Fibroblast of upper back skin (primary cell): ENCODE data around the gene SCN1B.
"Not testable (repeated sequence)": the region's sequence is repeated elsewhere in the genome, so short reads cannot be mapped to it uniquely, and the experiment has no call there.

Experiments used
- DNase-seq: peaks from one replicate; pipeline ENCODE4 v3.0.0-alpha.2; 2013

SCN1B gene

GRCh38 chr19:35039881-35040825, 9.9 kb downstream of the SCN1B start:
- no peak for DNase-seq

GRCh38 chr19:35040826-35041547, 10.7 kb downstream of the SCN1B start:
- DNase-seq, result no peak

DNA sequence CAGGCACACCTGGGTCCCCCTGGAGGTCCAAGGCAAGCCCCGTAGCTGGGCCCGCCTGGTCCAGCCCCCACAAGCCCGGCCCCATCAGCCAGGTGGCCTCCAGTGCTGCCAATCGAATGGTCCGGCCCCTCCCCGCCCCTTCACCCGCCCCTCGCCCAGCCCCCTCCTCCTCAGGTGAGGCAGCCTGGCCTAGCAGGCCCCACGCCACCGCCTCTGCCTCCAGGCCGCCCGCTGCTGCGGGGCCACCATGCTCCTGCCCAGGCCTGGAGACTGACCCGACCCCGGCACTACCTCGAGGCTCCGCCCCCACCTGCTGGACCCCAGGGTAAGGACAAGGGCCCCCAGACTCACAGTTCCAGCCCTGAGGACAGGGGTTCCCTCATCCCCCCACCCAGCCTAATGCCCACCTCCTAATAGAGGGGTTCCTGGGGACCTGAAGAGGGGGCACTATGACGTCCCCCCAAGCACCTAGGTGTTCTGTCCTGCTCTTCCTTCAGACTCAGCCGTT, 11.3 kb downstream of the SCN1B start, which contains the start of gene HPN:
HPN (plus strand) TSS at position 174 of the 508 bp plus-strand sequence. CDS start 786 bp downstream, outside the sequence.
- DNase-seq, result no peak

- no peak for DNase-seq
Measured at GRCh38 chr19:35042056-35042730, 11.9 kb downstream of the SCN1B start.

DNA sequence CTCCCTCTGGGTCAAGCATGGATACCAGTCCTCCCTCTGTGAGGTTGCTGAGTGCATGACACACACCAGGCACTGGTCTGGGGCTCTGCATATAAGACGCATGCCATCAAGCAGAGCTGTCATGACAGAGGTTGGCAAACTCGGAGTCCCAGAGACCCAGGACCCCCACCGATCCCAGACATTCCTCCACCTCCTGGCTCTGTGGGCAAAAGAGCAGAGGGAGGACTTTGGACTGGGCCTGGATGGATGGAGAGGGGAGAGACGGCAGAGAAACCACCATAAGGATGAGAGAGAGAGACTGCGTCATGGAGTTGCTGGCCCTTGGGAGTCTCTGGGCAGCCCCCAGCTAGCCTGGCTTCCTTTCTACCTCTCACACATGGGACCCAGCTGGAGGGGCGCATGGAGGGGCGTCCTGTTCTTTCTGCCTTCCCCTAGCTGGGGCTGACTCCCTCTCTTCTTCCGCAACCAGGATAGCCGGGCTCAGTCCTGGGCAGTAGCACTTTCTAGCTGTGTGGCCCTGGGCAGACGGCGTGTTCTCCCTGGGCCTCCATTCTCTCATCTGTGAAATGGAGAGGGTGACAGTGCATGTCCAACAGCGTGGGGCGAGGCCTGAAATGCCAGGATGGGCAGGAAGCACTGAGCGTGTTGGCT, 12.8 kb downstream of the SCN1B start:
- DNase-seq, result no peak

DNA sequence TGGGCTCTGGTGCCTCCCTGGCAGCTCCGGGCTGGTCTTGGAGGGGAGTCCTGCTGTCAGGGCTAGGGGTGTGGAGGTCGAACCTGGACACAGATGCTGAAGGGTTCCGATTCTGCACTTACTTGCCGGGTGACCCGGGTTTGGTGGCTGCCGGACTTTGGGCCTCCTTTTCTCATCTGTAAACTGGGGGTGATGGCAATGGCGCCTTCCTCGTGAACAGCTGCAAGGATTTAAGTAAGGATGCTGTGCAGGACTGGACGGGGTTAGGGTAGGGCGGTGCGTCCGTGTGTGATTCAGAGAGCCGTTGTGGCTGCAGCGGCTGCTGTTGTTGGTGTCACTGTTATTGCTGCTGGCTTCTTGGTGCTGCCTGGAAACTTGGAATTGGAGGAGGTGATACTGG, 13.6 kb downstream of the SCN1B start:
- no peak for DNase-seq

GRCh38 chr19:35044317-35045117, 14.2 kb downstream of the SCN1B start:
- DNase-seq, result peak; percentile 44

GRCh38 chr19:35045667-35046300, 15.5 kb downstream of the SCN1B start:
- peak; percentile 28 for DNase-seq

GRCh38 chr19:35046461-35046860, 16.2 kb downstream of the SCN1B start:
- DNase-seq, result no peak

DNA sequence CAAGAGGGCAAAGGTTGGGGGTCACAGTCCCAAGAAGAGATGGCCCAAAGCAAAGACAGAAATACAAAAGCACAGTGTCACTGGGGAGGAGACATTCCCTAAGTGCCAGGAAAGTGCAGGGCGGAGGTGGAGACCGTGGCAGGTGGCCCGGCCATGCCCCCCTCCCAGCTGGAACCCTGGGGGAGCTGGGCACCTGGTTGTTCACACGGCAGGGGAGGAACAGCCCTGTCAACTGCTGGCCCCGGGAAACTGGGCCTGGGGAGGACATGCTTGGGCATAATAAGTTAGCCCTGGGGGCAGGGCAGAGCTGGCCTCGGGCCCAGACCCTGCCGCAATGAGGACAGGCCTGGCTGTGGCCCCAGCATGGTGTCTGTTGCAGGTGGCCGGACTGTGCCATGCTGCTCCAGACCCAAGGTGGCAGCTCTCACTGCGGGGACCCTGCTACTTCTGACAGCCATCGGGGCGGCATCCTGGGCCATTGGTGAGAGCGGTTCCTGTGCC, 18.7 kb downstream of the SCN1B start:
- no peak for DNase-seq

- DNase-seq, result no peak
Measured at GRCh38 chr19:35049456-35049855, 19.2 kb downstream of the SCN1B start.

GRCh38 chr19:35050662-35051061, 20.4 kb downstream of the SCN1B start:
- not testable (repeated sequence) for DNase-seq

DNA sequence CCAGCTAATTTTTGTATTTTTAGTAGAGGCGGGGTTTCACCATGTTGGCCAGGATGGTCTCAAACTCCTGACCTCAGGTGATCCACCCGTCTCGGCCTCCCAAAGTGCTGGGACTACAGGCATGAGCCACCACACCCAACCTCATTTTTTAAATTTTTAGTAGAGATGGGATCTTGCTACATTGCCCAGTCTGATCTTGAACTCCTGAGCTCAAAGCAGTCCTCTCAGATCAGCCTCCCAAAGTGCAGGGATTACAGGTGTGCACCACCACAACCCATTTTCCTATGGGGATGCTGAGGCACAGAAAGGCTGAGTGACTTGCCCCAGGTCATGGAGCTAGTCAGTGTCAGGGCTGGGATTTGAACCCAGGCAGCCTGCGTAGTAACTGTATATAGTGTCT, 21.0 kb downstream of the SCN1B start:
- not testable (repeated sequence) for DNase-seq

- no peak for DNase-seq
Measured at GRCh38 chr19:35051796-35052195, 21.5 kb downstream of the SCN1B start.

DNA sequence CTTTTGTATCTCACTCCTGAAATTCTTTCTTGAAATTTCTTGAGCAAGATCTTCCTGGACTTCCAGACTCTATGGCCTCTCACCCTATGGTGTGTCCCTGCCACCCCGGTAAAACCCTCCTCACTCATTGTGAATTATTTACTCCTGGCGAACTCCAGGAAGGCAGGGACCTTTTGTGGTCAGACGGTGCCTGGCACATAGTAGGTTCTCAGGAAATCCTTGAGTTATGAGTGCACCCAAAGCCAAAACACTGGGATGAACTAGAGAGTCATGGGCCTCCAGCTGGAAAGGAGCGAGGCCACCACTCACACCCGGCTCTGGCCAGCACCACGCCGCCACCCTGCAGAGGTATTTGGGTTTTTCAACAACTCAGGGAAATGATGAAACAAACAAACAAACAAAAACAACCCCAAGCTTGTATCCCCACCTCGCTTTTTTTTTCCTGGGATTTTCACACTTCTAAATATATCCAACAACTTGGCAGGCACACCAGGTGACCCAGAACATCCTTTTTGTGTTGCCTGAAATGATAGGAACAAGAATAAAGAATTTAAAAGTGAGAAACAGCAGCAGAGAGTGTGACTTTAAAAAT, 22.4 kb downstream of the SCN1B start:
- DNase-seq, result no peak

- DNase-seq, result no peak
Measured at GRCh38 chr19:35053667-35054293, 23.5 kb downstream of the SCN1B start.

DNA sequence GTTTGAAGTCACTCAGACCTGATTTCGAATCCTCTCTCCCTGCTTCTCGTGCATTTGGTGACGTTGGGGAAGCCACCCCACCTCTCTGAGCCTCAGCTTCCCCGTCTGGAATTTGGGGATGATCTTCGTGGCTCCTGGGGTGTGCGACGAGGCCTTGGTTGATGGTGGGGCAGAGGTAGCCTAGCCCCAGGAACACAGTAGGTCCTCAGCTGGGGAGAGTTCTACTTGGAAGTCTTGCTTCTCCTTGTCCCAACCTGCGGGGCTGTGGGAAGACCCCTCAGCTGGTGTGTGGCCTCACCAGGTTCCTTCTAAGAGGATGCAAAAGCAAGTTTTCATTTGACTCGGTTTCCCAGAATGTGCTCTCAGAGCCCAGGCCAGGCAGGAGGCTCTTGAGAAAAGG, 24.4 kb downstream of the SCN1B start:
- DNase-seq, result no peak

GRCh38 chr19:35055715-35056179, 25.5 kb downstream of the SCN1B start:
- DNase-seq, result no peak

DNA sequence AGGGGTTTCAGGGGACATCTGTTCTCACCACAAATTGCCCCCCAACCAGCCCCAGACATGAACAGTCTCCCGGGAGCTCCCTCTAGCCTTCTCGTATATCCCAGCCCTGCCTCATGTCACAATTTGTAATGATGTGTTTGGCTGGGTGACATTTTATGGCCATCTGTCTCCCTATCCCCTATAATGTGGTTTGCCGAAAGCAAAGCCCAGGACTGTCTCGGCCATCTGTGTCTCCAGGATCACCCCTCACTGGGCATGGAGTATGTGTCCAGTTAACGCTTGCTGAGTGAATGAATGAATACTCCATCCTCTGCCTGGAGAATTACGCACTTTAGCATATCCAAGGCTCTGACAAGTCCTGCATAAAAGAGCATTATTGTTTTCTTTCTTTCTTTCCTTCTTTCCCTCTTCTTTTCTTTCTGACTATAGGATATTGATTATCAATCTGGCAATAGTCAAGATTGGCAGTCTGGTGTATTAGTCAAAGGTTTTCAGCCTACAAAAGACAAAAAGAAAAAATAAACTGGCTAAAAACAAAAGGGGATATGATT, 26.3 kb downstream of the SCN1B start:
- DNase-seq, result no peak

DNA sequence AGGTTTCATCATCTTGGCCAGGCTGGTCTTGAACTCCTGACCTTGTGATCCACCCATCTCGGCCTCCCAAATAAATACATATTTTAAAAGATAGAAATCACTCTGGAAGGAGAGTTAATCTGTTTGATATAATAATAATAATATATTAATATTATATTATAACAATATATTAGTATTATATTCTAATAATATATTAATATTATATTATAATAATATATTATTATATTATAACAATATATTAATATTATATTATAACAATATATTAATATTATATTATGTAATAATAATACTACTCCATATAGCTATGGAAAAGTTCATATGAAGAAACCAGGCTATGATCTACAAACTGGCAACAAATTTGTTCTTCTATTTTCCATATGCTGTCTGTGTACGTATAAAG, 28.1 kb downstream of the SCN1B start:
- DNase-seq, result no peak
